WI38 (cell line): ENCODE measurements around the gene SARS2.
"Not testable (repeated sequence)": the region's sequence is repeated elsewhere in the genome, so short reads cannot be mapped to it uniquely, and the experiment has no call there.

ENCODE experiments used
- H3K4me3 ChIP-seq: 2 replicates; pipeline ENCODE4 v1.5.1; 2011; ENCODE audit warnings: low read depth, mild to moderate bottlenecking, control low read depth, low read length
- CTCF ChIP-seq: IDR thresholded peaks from 2 replicates; pipeline ENCODE4 v1.5.1; 2012; ENCODE audit warnings: low read depth, mild to moderate bottlenecking, control low read depth, low read length

Gene SARS2

GRCh38 chr19:38889803-38890202, 40.8 kb downstream of the SARS2 start:
- TF ChIP-seq CTCF = no peak
- H3K4me3 ChIP-seq = no peak overlapping the region

GRCh38 chr19:38888876-38889275, 41.7 kb downstream of the SARS2 start:
- no peak for TF ChIP-seq CTCF
- H3K4me3 ChIP-seq = no peak overlapping the region

- not testable (repeated sequence) for H3K4me3 ChIP-seq
Measured at GRCh38 chr19:38884691-38885090, 45.9 kb downstream of the SARS2 start.

- TF ChIP-seq CTCF = no peak
- no peak overlapping the region for H3K4me3 ChIP-seq
Measured at GRCh38 chr19:38883286-38883685, 47.3 kb downstream of the SARS2 start.

GRCh38 chr19:38880882-38881609, 49.5 kb downstream of the SARS2 start:
- H3K4me3 ChIP-seq = no peak overlapping the region
- no peak for TF ChIP-seq CTCF

GRCh38 chr19:38880076-38880881, 50.3 kb downstream of the SARS2 start:
- no peak for TF ChIP-seq CTCF
- no peak overlapping the region for H3K4me3 ChIP-seq

GRCh38 chr19:38879400-38879751, 51.2 kb downstream of the SARS2 start:
- TF ChIP-seq CTCF = no peak

More at GRCh38 chr19:38879400-38879751, 51.2 kb downstream of the SARS2 start:
- H3K4me3 ChIP-seq = no peak overlapping the region
